ENCODE results near the gene ERBB2. TPM values are rescaled to one million over a fixed set of nuclear protein-coding genes. Genes with fewer than 3 reads are reported as not detected.

Gene ERBB2
- total and polyA plus RNA-seq, 4 donors: 32.2 to 130 (median 79.5) TPM

DNA sequence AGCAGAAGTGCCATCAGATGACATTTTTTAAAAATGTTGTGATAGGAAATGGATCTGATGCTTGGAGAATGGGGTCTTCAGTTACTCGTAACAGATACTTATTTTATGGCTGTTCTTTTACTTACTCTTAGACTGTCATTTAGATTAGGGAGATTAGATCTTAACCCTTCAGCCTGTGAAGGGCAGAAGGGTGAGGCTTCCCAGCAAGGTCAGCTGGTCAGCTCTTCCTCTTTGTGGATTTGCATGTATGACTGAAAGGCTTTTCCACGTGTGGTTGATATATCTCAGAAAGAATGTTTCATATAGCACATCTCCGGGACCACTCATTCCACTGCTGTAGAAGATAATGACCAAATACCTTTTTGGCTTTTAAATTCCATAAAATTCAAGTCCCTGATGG lies 65.3 kb downstream of the ERBB2 start:
- H3K9me3 ChIP-seq (ENCODE audit: control insufficient read depth in 4 of 4, insufficient read depth in 3 of 4, low read length in 3 of 4): no peaks in the 10 kb centered on the region
- no peaks in the 10 kb centered on the region for H3K36me3 ChIP-seq (ENCODE audit: control insufficient read depth in 4 of 4, insufficient read depth in 4 of 4, low read length in 4 of 4)
- no peak overlapping the region for H3K27ac ChIP-seq (ENCODE audit: low read depth in 1 of 2, low read length in 1 of 2)
- no peaks in the 10 kb centered on the region for H3K27me3 ChIP-seq (ENCODE audit: control insufficient read depth in 3 of 3, insufficient read depth in 3 of 3, low read length in 2 of 3)
- TF ChIP-seq, protein P1, sequence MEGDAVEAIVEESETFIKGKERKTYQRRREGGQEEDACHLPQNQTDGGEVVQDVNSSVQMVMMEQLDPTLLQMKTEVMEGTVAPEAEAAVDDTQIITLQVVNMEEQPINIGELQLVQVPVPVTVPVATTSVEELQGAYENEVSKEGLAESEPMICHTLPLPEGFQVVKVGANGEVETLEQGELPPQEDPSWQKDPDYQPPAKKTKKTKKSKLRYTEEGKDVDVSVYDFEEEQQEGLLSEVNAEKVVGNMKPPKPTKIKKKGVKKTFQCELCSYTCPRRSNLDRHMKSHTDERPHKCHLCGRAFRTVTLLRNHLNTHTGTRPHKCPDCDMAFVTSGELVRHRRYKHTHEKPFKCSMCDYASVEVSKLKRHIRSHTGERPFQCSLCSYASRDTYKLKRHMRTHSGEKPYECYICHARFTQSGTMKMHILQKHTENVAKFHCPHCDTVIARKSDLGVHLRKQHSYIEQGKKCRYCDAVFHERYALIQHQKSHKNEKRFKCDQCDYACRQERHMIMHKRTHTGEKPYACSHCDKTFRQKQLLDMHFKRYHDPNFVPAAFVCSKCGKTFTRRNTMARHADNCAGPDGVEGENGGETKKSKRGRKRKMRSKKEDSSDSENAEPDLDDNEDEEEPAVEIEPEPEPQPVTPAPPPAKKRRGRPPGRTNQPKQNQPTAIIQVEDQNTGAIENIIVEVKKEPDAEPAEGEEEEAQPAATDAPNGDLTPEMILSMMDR (IDR thresholded peaks at IDR 0.05; ENCODE audit: control extremely low read depth, extremely low read depth): no peak
- no peak overlapping the region for H3K4me3 ChIP-seq
- no peak for DNase-seq
- H3K4me1 ChIP-seq (ENCODE audit: control insufficient read depth in 5 of 5, insufficient read depth in 5 of 5, low read length in 5 of 5): peaks cover 0 to 7% (median 0%) of the 10 kb centered on the region in 5 donors
- ATAC-seq (ENCODE audit: insufficient read depth, low FRiP score): no peak
- no peak overlapping the region for H3K9ac ChIP-seq (ENCODE audit: insufficient read depth in 1 of 2, low read length in 2 of 2)
- WGBS, 2 donors: 57 to 58% methylated on average over 3 of the region's 3 CpGs

DNA sequence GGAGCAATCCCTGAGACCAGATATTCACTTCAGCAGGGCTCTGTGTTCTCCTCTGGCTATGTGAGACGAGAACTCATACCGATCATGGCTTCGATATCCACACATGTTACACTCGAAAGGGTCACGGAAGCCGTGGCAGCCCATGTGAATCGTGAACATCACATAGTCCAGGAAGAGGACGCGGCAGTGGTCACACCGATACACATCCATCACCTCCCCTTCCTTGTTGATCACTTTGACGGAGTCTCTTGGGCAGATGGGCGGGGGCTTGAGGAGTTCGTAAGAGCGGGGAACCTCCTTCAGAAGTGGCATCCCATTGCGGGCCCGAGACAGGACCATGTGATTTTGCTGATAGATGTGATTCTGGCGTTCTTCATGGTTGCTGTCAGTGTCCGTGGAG lies 65.9 kb downstream of the ERBB2 start:
- Histone ChIP-seq H3K4me3 (no peak overlapping the region), H3K9me3 (ENCODE audit: control insufficient read depth in 4 of 4, insufficient read depth in 3 of 4, low read length in 3 of 4) (no peaks in the 10 kb centered on the region), H3K9ac (ENCODE audit: insufficient read depth in 1 of 2, low read length in 2 of 2) (no peak overlapping the region), H3K36me3 (ENCODE audit: control insufficient read depth in 4 of 4, insufficient read depth in 4 of 4, low read length in 4 of 4) (no peaks in the 10 kb centered on the region), H3K4me1 (ENCODE audit: control insufficient read depth in 5 of 5, insufficient read depth in 5 of 5, low read length in 5 of 5) (peaks cover 0 to 7% (median 0%) of the 10 kb centered on the region in 5 donors), H3K27me3 (ENCODE audit: control insufficient read depth in 3 of 3, insufficient read depth in 3 of 3, low read length in 2 of 3) (no peaks in the 10 kb centered on the region), H3K27ac (ENCODE audit: low read depth in 1 of 2, low read length in 1 of 2) (no peak overlapping the region)
- TF ChIP-seq, protein P1 (IDR thresholded peaks at IDR 0.05; ENCODE audit: control extremely low read depth, extremely low read depth): no peak
- WGBS, 2 donors: 93 to 94% methylated on average over 18 of the region's 18 CpGs
- ATAC-seq (ENCODE audit: insufficient read depth, low FRiP score): no peak
- no peak for DNase-seq

DNA sequence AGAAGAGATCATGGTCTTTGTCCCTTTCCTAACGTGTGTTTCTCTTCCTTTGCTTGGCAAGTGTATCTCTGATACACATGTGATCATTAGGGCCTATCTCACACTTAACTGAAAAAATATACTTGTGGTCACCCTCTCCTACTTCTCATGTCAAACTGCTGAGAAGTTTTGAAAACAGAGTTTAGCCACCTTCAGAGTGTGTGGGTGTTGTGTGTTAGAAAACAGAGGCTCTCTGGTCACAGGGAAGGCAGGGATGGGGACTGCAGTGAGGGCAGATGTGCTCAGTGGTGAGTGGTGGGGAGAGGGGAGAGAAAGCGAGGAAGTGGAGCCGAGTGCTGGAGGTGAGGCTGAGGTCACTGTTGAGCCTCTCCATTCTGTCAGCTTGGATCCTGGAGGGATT lies 67.3 kb downstream of the ERBB2 start:
- Histone ChIP-seq H3K4me1 (ENCODE audit: control insufficient read depth in 5 of 5, insufficient read depth in 5 of 5, low read length in 5 of 5) (peaks cover 0 to 7% (median 0%) of the 10 kb centered on the region in 5 donors), H3K36me3 (ENCODE audit: control insufficient read depth in 4 of 4, insufficient read depth in 4 of 4, low read length in 4 of 4) (no peaks in the 10 kb centered on the region), H3K4me3 (no peak overlapping the region), H3K27ac (ENCODE audit: low read depth in 1 of 2, low read length in 1 of 2) (no peak overlapping the region), H3K9me3 (ENCODE audit: control insufficient read depth in 4 of 4, insufficient read depth in 3 of 4, low read length in 3 of 4) (no peaks in the 10 kb centered on the region), H3K9ac (ENCODE audit: insufficient read depth in 1 of 2, low read length in 2 of 2) (peak overlapping the region in 1 of 2 donors; percentile 11), H3K27me3 (ENCODE audit: control insufficient read depth in 3 of 3, insufficient read depth in 3 of 3, low read length in 2 of 3) (no peaks in the 10 kb centered on the region)
- TF ChIP-seq, protein P1 (IDR thresholded peaks at IDR 0.05; ENCODE audit: control extremely low read depth, extremely low read depth): no peak
- WGBS, 2 donors: 58 to 68% methylated on average over 3 of the region's 3 CpGs
- no peak for DNase-seq
- ATAC-seq (ENCODE audit: insufficient read depth, low FRiP score): no peak

DNA sequence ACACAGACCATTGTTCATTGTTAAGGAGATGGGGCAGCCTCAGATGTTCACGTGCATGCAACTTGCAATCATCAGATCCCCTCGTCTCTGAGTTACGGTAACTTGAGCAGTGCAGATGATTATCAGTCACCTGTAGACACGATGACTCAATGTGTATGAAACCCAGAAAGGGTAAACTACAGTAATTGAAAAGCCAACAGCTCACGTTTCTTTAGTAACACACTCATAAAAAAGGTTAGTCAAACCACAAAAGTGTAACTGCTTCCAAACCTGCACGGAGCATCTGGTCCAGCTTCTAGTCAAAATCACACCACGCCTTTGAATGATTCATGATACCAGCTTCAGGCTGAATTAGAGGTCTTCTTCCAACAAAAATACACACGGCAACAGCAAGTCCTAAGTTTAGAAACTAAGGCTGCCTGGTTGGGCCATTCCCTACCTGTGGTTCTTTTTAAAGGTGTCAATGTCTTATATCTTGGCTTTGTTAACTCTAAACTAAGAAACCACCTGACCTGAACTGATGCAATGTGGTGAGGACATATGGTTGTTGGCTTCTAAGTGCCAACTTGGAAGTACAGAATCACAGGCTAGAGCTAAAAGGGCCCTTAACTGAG lies 70.2 kb downstream of the ERBB2 start:
- peaks cover 0 to 1% (median 0%) of the 10 kb centered on the region in 3 donors for H3K27me3 ChIP-seq (ENCODE audit: control insufficient read depth in 3 of 3, insufficient read depth in 3 of 3, low read length in 2 of 3)
- TF ChIP-seq, protein P1 (IDR thresholded peaks at IDR 0.05; ENCODE audit: control extremely low read depth, extremely low read depth): no peak
- ATAC-seq (ENCODE audit: insufficient read depth, low FRiP score) (no peak), DNase-seq (no peak)
- H3K4me1 ChIP-seq (ENCODE audit: control insufficient read depth in 5 of 5, insufficient read depth in 5 of 5, low read length in 5 of 5): no peaks in the 10 kb centered on the region
- H3K9me3 ChIP-seq (ENCODE audit: control insufficient read depth in 4 of 4, insufficient read depth in 3 of 4, low read length in 3 of 4): no peaks in the 10 kb centered on the region
- H3K4me3 ChIP-seq: no peak overlapping the region
- no peak overlapping the region for H3K9ac ChIP-seq (ENCODE audit: insufficient read depth in 1 of 2, low read length in 2 of 2)
- H3K36me3 ChIP-seq (ENCODE audit: control insufficient read depth in 4 of 4, insufficient read depth in 4 of 4, low read length in 4 of 4): no peaks in the 10 kb centered on the region
- H3K27ac ChIP-seq (ENCODE audit: low read depth in 1 of 2, low read length in 1 of 2): no peak overlapping the region
- 72 to 78% methylated on average over 8 of the region's 8 CpGs for WGBS, 2 donors

Measured in lung (tissue), 12 donors.